ENCODE measurements around the gene CERS6. TPM values are rescaled to one million over a fixed set of nuclear protein-coding genes. Genes with fewer than 3 reads are reported as not detected.

The CERS6 gene
- total RNA-seq, 1 donor from 2014 or later = 36.4 TPM

- peaks cover 8% of the 10 kb centered on the region for H3K36me3 Mint-ChIP-seq (ENCODE audit: low read depth, unreplicated experiment)
- peak overlapping the region; percentile 31 for H3K27ac Mint-ChIP-seq (ENCODE audit: unreplicated experiment)
- H3K9me3 Mint-ChIP-seq (ENCODE audit: unreplicated experiment) = no peaks in the 10 kb centered on the region
- TF ChIP-seq, protein P1, sequence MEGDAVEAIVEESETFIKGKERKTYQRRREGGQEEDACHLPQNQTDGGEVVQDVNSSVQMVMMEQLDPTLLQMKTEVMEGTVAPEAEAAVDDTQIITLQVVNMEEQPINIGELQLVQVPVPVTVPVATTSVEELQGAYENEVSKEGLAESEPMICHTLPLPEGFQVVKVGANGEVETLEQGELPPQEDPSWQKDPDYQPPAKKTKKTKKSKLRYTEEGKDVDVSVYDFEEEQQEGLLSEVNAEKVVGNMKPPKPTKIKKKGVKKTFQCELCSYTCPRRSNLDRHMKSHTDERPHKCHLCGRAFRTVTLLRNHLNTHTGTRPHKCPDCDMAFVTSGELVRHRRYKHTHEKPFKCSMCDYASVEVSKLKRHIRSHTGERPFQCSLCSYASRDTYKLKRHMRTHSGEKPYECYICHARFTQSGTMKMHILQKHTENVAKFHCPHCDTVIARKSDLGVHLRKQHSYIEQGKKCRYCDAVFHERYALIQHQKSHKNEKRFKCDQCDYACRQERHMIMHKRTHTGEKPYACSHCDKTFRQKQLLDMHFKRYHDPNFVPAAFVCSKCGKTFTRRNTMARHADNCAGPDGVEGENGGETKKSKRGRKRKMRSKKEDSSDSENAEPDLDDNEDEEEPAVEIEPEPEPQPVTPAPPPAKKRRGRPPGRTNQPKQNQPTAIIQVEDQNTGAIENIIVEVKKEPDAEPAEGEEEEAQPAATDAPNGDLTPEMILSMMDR (IDR thresholded peaks at IDR 0.05; ENCODE audit: unreplicated experiment) = no peak
- no peak overlapping the region for H3K4me3 Mint-ChIP-seq (ENCODE audit: unreplicated experiment)
- peaks cover 20% of the 10 kb centered on the region for H3K4me1 Mint-ChIP-seq (ENCODE audit: unreplicated experiment)
- H3K27me3 Mint-ChIP-seq (ENCODE audit: unreplicated experiment) = no peaks in the 10 kb centered on the region
- no peak for DNase-seq (ENCODE audit: low spot score)
Measured at GRCh38 chr2:168780669-168781071, 324.6 kb downstream of the CERS6 start.

GRCh38 chr2:168781191-168781817 is 325.2 kb downstream of the CERS6 start:
- DNase-seq (ENCODE audit: low spot score) = no peak
- no peak overlapping the region for H3K27ac Mint-ChIP-seq (ENCODE audit: unreplicated experiment)
- TF ChIP-seq, protein P1 (IDR thresholded peaks at IDR 0.05; ENCODE audit: unreplicated experiment) = no peak

GRCh38 chr2:168782271-168782670 is 326.2 kb downstream of the CERS6 start:
- Mint-ChIP-seq H3K27ac (ENCODE audit: unreplicated experiment) (no peak overlapping the region), H3K9me3 (ENCODE audit: unreplicated experiment) (no peaks in the 10 kb centered on the region), H3K4me3 (ENCODE audit: unreplicated experiment) (no peak overlapping the region), H3K36me3 (ENCODE audit: low read depth, unreplicated experiment) (peaks cover 7% of the 10 kb centered on the region), H3K4me1 (ENCODE audit: unreplicated experiment) (peaks cover 20% of the 10 kb centered on the region), H3K27me3 (ENCODE audit: unreplicated experiment) (no peaks in the 10 kb centered on the region)
- TF ChIP-seq, protein P1 (IDR thresholded peaks at IDR 0.05; ENCODE audit: unreplicated experiment) = no peak
- no peak for DNase-seq (ENCODE audit: low spot score)

More at GRCh38 chr2:168781191-168781817, 325.2 kb downstream of the CERS6 start:
- no peak overlapping the region for H3K4me3 Mint-ChIP-seq (ENCODE audit: unreplicated experiment)
- H3K36me3 Mint-ChIP-seq (ENCODE audit: low read depth, unreplicated experiment) = peaks cover 8% of the 10 kb centered on the region
- H3K9me3 Mint-ChIP-seq (ENCODE audit: unreplicated experiment) = no peaks in the 10 kb centered on the region
- H3K4me1 Mint-ChIP-seq (ENCODE audit: unreplicated experiment) = peaks cover 20% of the 10 kb centered on the region
- H3K27me3 Mint-ChIP-seq (ENCODE audit: unreplicated experiment) = no peaks in the 10 kb centered on the region

GRCh38 chr2:168784993-168785392 is 328.9 kb downstream of the CERS6 start:
- H3K9me3 Mint-ChIP-seq (ENCODE audit: unreplicated experiment) = no peaks in the 10 kb centered on the region
- no peak for DNase-seq (ENCODE audit: low spot score)
- no peak overlapping the region for H3K27ac Mint-ChIP-seq (ENCODE audit: unreplicated experiment)
- no peak overlapping the region for H3K4me3 Mint-ChIP-seq (ENCODE audit: unreplicated experiment)
- TF ChIP-seq, protein P1 (IDR thresholded peaks at IDR 0.05; ENCODE audit: unreplicated experiment) = no peak
- no peaks in the 10 kb centered on the region for H3K36me3 Mint-ChIP-seq (ENCODE audit: low read depth, unreplicated experiment)
- H3K27me3 Mint-ChIP-seq (ENCODE audit: unreplicated experiment) = no peaks in the 10 kb centered on the region
- peaks cover 24% of the 10 kb centered on the region for H3K4me1 Mint-ChIP-seq (ENCODE audit: unreplicated experiment)

DNA sequence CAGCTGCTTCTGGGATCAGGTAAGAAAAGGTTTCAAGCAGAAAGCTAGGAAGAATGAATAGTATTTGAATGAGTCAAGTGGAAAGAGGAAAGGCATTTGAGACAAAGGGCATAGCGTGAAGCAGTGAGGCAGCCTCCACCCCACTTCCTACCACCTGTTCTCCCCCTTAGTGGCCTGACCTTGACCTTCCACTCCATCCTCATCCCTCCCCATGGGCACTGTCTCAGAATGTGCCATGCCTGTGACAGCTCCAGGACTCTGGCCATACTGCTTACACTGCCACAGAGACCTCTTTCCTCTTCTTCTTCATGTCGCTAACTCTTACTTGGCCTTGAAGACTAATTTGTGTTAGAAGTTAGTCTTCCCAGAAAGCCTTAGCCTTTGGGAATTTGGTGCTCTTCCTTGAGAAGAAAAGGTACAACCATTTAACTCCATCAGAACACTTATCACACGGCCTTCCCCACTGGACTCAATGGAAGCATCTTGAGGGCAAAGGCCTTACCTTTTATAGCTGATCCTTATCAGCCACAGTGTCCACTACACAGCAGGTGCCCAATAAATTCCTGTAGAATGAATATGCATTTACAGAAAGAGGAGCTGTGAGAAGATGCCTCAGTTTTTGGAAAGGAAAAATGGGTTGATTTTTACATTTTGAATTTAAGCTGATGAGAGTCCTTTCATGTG is 331.2 kb downstream of the CERS6 start:
- no peak overlapping the region for H3K27ac Mint-ChIP-seq (ENCODE audit: unreplicated experiment)
- TF ChIP-seq, protein P1 (IDR thresholded peaks at IDR 0.05; ENCODE audit: unreplicated experiment) = no peak
- peaks cover 2% of the 10 kb centered on the region for H3K27me3 Mint-ChIP-seq (ENCODE audit: unreplicated experiment)
- no peak overlapping the region for H3K4me3 Mint-ChIP-seq (ENCODE audit: unreplicated experiment)
- no peaks in the 10 kb centered on the region for H3K9me3 Mint-ChIP-seq (ENCODE audit: unreplicated experiment)
- H3K4me1 Mint-ChIP-seq (ENCODE audit: unreplicated experiment) = peaks cover 13% of the 10 kb centered on the region
- no peaks in the 10 kb centered on the region for H3K36me3 Mint-ChIP-seq (ENCODE audit: low read depth, unreplicated experiment)
- DNase-seq (ENCODE audit: low spot score) = no peak

All from endothelial cell (in vitro differentiated cells).